Endodermal cell (in vitro differentiated cells): Measurements from ENCODE around the gene FAM229A. TPM values are rescaled to one million over a fixed set of nuclear protein-coding genes. Genes with fewer than 3 reads are reported as not detected.
"Not testable (repeated sequence)": the region's sequence is repeated elsewhere in the genome, so short reads cannot be mapped to it uniquely, and the experiment has no call there.

ENCODE experiments used
- DNase-seq: peaks from one replicate; pipeline ENCODE4 v3.0.0-alpha.2; 2017
- H3K27ac ChIP-seq: 2 replicates; pipeline ENCODE4 v1.5.1; 2013; ENCODE audit warnings: mild to moderate bottlenecking, low read depth, low read length, moderate library complexity
- H3K27me3 ChIP-seq: 2 replicates; pipeline ENCODE4 v1.6.1; 2013; ENCODE audit warnings: mild to moderate bottlenecking, low read length, moderate library complexity; ENCODE audit not compliant: insufficient read depth, control insufficient read depth, poor library complexity, severe bottlenecking
- H3K36me3 ChIP-seq: 2 replicates; pipeline ENCODE4 v1.7.0; 2013; ENCODE audit warnings: mild to moderate bottlenecking, low read length, moderate library complexity; ENCODE audit not compliant: control insufficient read depth, insufficient read depth
- H3K4me1 ChIP-seq: one replicate; pipeline ENCODE4 v1.7.0; 2013; ENCODE audit warnings: low read length; ENCODE audit not compliant: control insufficient read depth, insufficient read depth
- H3K4me3 ChIP-seq: 2 replicates; pipeline ENCODE4 v1.5.1; 2013; ENCODE audit warnings: mild to moderate bottlenecking, low read length, moderate library complexity
- H3K9ac ChIP-seq: 2 replicates; pipeline ENCODE4 v1.6.1; 2013; ENCODE audit warnings: mild to moderate bottlenecking, low read length, moderate library complexity; ENCODE audit not compliant: poor library complexity, severe bottlenecking; ENCODE audit errors: extremely low read depth
- H3K9me3 ChIP-seq: 2 replicates; pipeline ENCODE4 v1.6.1; 2013; ENCODE audit warnings: mild to moderate bottlenecking, low read length, moderate library complexity; ENCODE audit not compliant: control insufficient read depth
- H3K27ac Mint-ChIP-seq: 2 replicates; pipeline ENCODE4 v1.8.0; 2020; ENCODE audit warnings: mixed read lengths
- H3K27me3 Mint-ChIP-seq: 2 replicates; pipeline ENCODE4 v1.8.0; 2021; ENCODE audit warnings: mild to moderate bottlenecking, mixed read lengths; ENCODE audit not compliant: insufficient read depth
- H3K36me3 Mint-ChIP-seq: 2 replicates; pipeline ENCODE4 v1.8.0; 2020; ENCODE audit warnings: low read depth, mixed read lengths
- H3K4me1 Mint-ChIP-seq: 2 replicates; pipeline ENCODE4 v1.8.0; 2020; ENCODE audit warnings: mixed read lengths
- H3K4me3 Mint-ChIP-seq: 2 replicates; pipeline ENCODE4 v1.8.0; 2020; ENCODE audit warnings: mild to moderate bottlenecking, moderate library complexity, mixed read lengths
- H3K9me3 Mint-ChIP-seq: 2 replicates; pipeline ENCODE4 v1.8.0; 2020; ENCODE audit warnings: mild to moderate bottlenecking, mixed read lengths
- WGBS, 2 experiments: methylation state at CpG; one replicate each; pipeline versions ENCODE4 v1.1.5 to v1.1.7; 2013; ENCODE audit warnings: missing lambda C conversion rate in 2 of 2, mixed read lengths in 1 of 2; ENCODE audit not compliant: insufficient coverage in 1 of 2, insufficient read length in 1 of 2; 5-methylcytosine and 5-hydroxymethylcytosine counted together
- total RNA-seq, 2 donors: library from RNA; stranded (reverse); fragmentation: NEBNext Ultra II Directional in 1 of 2; extraction: Animal tissue kit (Norgen Biotek cat#: 25700) in 1 of 2; gene quantifications; 2 replicates in 1 of 2; 3 replicates in 1 of 2; pipeline ENCODE4 v1.2.1, GENCODE V29; 2021
- TF ChIP-seq, protein P1 (sequence below): fragments of 200-600 bp; sonication (generic); conservative IDR thresholded peaks from 2 replicates; pipeline ENCODE4 v1.5.0; 2021; ENCODE audit warnings: antibody characterized with exemption, mild to moderate bottlenecking

Gene FAM229A
- total RNA-seq, 2 donors from 2014 or later = 6.8 to 8.4 TPM

DNA sequence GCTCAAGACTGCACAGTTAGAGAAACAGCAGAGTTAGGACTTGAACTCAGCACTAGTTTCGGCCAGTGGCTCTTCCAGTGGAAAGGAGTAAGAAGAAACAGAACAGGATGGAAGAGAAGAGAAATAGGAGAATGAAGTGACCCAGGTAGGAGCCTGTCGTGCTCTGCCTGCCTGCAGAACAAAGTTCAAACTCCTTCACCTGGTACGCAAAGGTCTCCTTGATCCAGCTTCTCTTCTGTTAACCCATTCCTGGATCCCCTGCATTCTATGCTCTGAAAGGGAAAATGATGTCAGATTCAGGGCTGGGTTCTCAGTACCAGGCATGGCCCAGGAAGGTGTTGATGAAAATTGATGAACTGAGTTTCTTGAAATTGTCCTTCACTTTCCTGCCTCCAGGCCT is 3.9 kb downstream of the FAM229A start:
- peaks cover 14% of the 10 kb centered on the region for H3K4me1 Mint-ChIP-seq
- no peak for DNase-seq
- H3K9me3 ChIP-seq = no peaks in the 10 kb centered on the region
- H3K27ac ChIP-seq = no peak overlapping the region
- H3K9me3 Mint-ChIP-seq = no peaks in the 10 kb centered on the region
- peaks cover 16% of the 10 kb centered on the region for H3K27me3 Mint-ChIP-seq
- H3K4me3 Mint-ChIP-seq = no peak overlapping the region
- TF ChIP-seq, protein P1, sequence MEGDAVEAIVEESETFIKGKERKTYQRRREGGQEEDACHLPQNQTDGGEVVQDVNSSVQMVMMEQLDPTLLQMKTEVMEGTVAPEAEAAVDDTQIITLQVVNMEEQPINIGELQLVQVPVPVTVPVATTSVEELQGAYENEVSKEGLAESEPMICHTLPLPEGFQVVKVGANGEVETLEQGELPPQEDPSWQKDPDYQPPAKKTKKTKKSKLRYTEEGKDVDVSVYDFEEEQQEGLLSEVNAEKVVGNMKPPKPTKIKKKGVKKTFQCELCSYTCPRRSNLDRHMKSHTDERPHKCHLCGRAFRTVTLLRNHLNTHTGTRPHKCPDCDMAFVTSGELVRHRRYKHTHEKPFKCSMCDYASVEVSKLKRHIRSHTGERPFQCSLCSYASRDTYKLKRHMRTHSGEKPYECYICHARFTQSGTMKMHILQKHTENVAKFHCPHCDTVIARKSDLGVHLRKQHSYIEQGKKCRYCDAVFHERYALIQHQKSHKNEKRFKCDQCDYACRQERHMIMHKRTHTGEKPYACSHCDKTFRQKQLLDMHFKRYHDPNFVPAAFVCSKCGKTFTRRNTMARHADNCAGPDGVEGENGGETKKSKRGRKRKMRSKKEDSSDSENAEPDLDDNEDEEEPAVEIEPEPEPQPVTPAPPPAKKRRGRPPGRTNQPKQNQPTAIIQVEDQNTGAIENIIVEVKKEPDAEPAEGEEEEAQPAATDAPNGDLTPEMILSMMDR = no peak
- 90 to 100% methylated on average over 1 to 3 of the region's 3 CpGs for WGBS, 2 experiments
- H3K36me3 ChIP-seq = peaks cover 2% of the 10 kb centered on the region
- no peak overlapping the region for H3K9ac ChIP-seq
- no peak overlapping the region for H3K4me3 ChIP-seq
- no peak overlapping the region for H3K27ac Mint-ChIP-seq
- H3K36me3 Mint-ChIP-seq = peaks cover 13% of the 10 kb centered on the region
- H3K27me3 ChIP-seq = no peaks in the 10 kb centered on the region
- peaks cover 2% of the 10 kb centered on the region for H3K4me1 ChIP-seq

DNA sequence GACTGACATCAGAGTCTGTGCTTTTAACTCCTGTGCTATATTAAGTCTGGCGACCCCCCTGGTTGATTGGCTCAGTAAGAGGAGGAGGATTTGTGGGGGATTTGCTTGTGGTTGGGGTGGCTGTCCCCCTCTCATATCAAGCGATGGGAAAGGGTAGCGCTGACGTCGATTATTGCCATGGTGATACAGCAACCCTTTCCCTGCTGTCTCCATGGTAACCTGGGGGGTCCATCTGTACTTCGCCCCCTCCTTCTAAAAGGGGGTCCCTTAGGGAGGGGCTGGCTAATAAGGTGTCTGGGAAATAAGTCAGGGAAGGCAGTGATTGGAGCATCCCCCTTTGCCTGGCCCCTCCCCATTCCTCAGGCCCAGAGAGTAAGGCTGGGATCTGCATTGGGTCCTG is 4.7 kb downstream of the FAM229A start:
- H3K27ac Mint-ChIP-seq = no peak overlapping the region
- H3K36me3 Mint-ChIP-seq = peaks cover 10% of the 10 kb centered on the region
- Histone ChIP-seq H3K27me3 (no peaks in the 10 kb centered on the region), H3K4me1 (peaks cover 7% of the 10 kb centered on the region), H3K9me3 (no peaks in the 10 kb centered on the region), H3K36me3 (no peaks in the 10 kb centered on the region), H3K27ac (no peak overlapping the region), H3K9ac (no peak overlapping the region), H3K4me3 (no peak overlapping the region)
- H3K9me3 Mint-ChIP-seq = no peaks in the 10 kb centered on the region
- WGBS, 2 experiments = 91 to 100% methylated on average over 4 to 6 of the region's 6 CpGs
- TF ChIP-seq, protein P1 = no peak
- peaks cover 16% of the 10 kb centered on the region for H3K27me3 Mint-ChIP-seq
- H3K4me1 Mint-ChIP-seq = peaks cover 19% of the 10 kb centered on the region
- H3K4me3 Mint-ChIP-seq = no peak overlapping the region
- DNase-seq = no peak

DNA sequence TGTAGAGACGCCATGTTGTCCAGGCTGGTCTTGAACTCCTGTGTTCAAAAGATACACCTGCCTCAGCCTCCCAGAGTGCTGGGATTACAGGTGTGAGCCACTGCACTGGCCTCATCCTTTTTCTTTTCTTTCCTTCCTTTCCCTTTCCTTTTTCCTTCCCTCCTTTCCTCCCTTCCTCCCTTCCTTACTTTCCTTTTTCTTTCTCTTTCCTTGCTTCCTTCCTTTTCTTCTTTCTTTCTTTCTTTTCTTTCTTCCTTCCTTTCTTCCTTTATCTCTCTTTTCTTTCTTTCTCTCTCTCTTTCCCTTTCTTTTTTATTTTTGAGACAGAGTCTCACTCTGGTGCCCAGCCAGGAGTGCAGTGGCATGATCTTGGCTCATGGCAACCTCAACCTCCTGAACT is 5.8 kb downstream of the FAM229A start:
- H3K27ac ChIP-seq = no peak overlapping the region
- no peaks in the 10 kb centered on the region for H3K9me3 ChIP-seq
- Mint-ChIP-seq H3K36me3 (peaks cover 9% of the 10 kb centered on the region), H3K4me1 (peaks cover 20% of the 10 kb centered on the region), H3K9me3 (no peaks in the 10 kb centered on the region), H3K27ac (no peak overlapping the region), H3K27me3 (peaks cover 16% of the 10 kb centered on the region), H3K4me3 (no peak overlapping the region)
- WGBS, 2 experiments = 98 to 100% methylated on average over 1 of the region's 1 CpG
- H3K27me3 ChIP-seq = no peaks in the 10 kb centered on the region
- TF ChIP-seq, protein P1 = no peak
- no peaks in the 10 kb centered on the region for H3K36me3 ChIP-seq
- DNase-seq = no peak
- H3K4me1 ChIP-seq = peaks cover 13% of the 10 kb centered on the region
- H3K4me3 ChIP-seq = no peak overlapping the region
- H3K9ac ChIP-seq = no peak overlapping the region

DNA sequence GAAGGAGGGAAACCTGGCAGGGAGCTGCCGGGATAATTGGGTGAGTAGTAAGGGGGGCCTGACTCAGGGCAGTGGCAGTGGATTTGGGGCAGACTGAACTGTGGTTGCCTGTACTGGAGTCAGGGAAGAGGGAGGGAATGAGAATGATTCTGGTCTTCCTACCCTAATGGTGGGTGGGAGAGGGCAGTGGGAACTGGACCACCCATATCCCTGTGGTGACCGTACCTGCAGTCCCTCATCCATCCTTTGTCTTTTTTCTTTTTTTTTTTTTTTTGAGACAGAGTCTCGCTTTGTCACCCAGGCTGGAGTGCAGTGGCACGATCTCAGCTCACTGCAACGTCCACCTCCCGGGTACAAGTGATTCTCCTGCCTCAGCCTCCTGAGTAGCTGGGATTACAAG is 6.5 kb downstream of the FAM229A start:
- DNase-seq, H3K27ac ChIP-seq, H3K4me3 ChIP-seq, H3K9ac ChIP-seq, H3K27ac Mint-ChIP-seq, H3K9me3 ChIP-seq, H3K27me3 ChIP-seq, H3K4me3 Mint-ChIP-seq, H3K36me3 ChIP-seq, H3K9me3 Mint-ChIP-seq, H3K36me3 Mint-ChIP-seq: not testable (repeated sequence)
- H3K4me1 ChIP-seq = peaks cover 13% of the 10 kb centered on the region
- WGBS, 2 experiments = 96% methylated on average over 5 to 6 of the region's 6 CpGs
- H3K27me3 Mint-ChIP-seq = peaks cover 15% of the 10 kb centered on the region
- H3K4me1 Mint-ChIP-seq = peaks cover 20% of the 10 kb centered on the region
